CD4-positive, CD25-positive, alpha-beta regulatory T cell (primary cell): ENCODE data around the gene CCT7. TPM values are rescaled to one million over a fixed set of nuclear protein-coding genes. Genes with fewer than 3 reads are reported as not detected.
A peak's percentile ranks its signal among the peaks of the same experiment; 100 is the strongest.

Experiments used
- ATAC-seq, 2 donors: fragments of 150-1000 bp; cut with Tn5 transposase; one replicate each; pipeline ENCODE4 v1.10.0; 2021; ENCODE audit warnings: low read depth in 2 of 2, moderate number of reproducible peaks in 2 of 2, moderate library complexity in 1 of 2
- DNase-seq, 3 donors: peaks; one replicate each; pipeline versions ENCODE4 v3.0.0 to v3.0.0-alpha.2; 2012 to 2022; ENCODE audit warnings: mixed read lengths in 1 of 3
- H3K27ac ChIP-seq: one replicate; pipeline ENCODE4 v1.7.0; 2013; ENCODE audit warnings: mild to moderate bottlenecking, low read length; ENCODE audit not compliant: insufficient read depth, poor library complexity, severe bottlenecking
- H3K27me3 ChIP-seq: one replicate; pipeline ENCODE4 v1.7.0; 2013; ENCODE audit warnings: low read length; ENCODE audit not compliant: control insufficient read depth, insufficient read depth
- H3K36me3 ChIP-seq: one replicate; pipeline ENCODE4 v1.7.0; 2013; ENCODE audit warnings: mild to moderate bottlenecking, low read length, moderate library complexity; ENCODE audit not compliant: control insufficient read depth, insufficient read depth
- H3K4me1 ChIP-seq: 2 replicates; pipeline ENCODE4 v1.7.0; 2013; ENCODE audit warnings: mild to moderate bottlenecking, low read length; ENCODE audit not compliant: insufficient read depth, control insufficient read depth, poor library complexity, severe bottlenecking
- H3K4me3 ChIP-seq: one replicate; pipeline ENCODE4 v1.7.0; 2013; ENCODE audit warnings: low read depth, mild to moderate bottlenecking, low read length, moderate library complexity
- H3K9me3 ChIP-seq, 2 experiments: 1 replicate in 1 of 2; 2 replicates in 1 of 2; pipeline ENCODE4 v1.7.0; 2013; ENCODE audit warnings: low read length in 2 of 2, mild to moderate bottlenecking in 1 of 2, moderate library complexity in 1 of 2; ENCODE audit not compliant: control insufficient read depth in 2 of 2
- H3K27ac Mint-ChIP-seq, 3 donors: one replicate each; pipeline ENCODE4 v1.8.0; 2020 to 2022; ENCODE audit warnings: mild to moderate bottlenecking in 3 of 3, mixed read lengths in 3 of 3, moderate library complexity in 2 of 3
- H3K27me3 Mint-ChIP-seq: one replicate; pipeline ENCODE4 v1.8.0; 2022; ENCODE audit warnings: mild to moderate bottlenecking, mixed read lengths
- H3K36me3 Mint-ChIP-seq: one replicate; pipeline ENCODE4 v1.8.0; 2020; ENCODE audit warnings: mixed read lengths
- H3K4me1 Mint-ChIP-seq, 4 donors: one replicate each; pipeline ENCODE4 v1.8.0; 2020 to 2022; ENCODE audit warnings: mixed read lengths in 4 of 4, mild to moderate bottlenecking in 1 of 4
- H3K4me3 Mint-ChIP-seq, 4 donors: one replicate each; pipeline ENCODE4 v1.8.0; 2020 to 2022; ENCODE audit warnings: mild to moderate bottlenecking in 4 of 4, mixed read lengths in 4 of 4, moderate library complexity in 3 of 4
- H3K9me3 Mint-ChIP-seq, 7 donors: one replicate each; pipeline ENCODE4 v1.8.0; 2020 to 2022; ENCODE audit warnings: mixed read lengths in 7 of 7, mild to moderate bottlenecking in 3 of 7, moderate library complexity in 2 of 7
- polyA plus RNA-seq, 4 donors: library from polyadenylated mRNA; unstranded; fragments of 300-500 nt; fragmentation: Illumina TruSeq; gene quantifications; one replicate each; pipeline ENCODE4 v1.2.3, GENCODE V29; 2021
- total RNA-seq: library from RNA; stranded (reverse); gene quantifications from one replicate; pipeline ENCODE4 v1.2.3, GENCODE V29; 2022

Gene CCT7
- total and polyA plus RNA-seq, 5 donors from 2014 or later = 114 to 287 (median 275) TPM

DNA sequence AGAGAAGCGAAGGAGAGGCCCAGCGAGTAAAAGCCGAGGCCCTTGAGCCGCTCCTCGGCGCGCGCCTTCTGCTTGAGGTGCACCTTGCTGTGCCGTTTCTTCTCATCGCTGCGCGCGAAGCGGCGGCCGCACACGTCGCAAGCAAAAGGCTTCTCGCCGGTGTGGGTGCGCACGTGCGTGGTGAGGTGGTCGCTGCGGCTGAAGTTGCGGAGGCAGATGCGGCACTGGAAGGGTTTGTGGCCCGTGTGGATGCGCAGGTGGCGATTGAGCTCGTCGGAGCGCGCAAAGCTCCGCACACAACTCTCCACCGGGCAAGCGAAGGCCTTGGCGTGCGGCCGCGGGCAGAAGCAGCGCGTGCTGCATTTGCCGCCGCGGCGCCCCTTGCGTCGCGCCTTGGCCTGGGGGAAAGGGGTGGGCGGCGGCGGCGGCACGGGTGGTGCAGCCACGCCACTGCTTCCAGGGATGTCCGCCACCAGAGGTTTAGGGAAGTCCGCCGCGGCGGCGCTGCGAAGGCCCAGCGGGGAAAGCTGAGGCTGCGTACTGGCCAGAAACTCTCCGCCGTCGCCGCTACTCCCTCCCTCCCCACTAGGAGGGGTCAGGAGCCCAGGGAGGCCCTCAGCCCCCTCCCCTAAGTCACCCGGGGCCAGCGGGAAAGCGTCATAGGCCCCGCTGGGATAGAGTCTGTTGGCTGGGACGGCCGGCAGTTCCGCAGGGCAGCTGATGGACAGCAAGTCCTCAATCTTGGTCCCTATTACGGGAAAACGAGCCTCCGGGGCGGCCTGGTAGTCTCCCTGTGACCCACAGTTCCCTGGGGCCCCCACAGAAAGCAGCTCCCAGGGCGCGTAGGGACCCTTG is 57.6 kb downstream of the CCT7 start:
- H3K36me3 Mint-ChIP-seq = no peaks in the 10 kb centered on the region
- H3K27me3 Mint-ChIP-seq = peaks cover 70% of the 10 kb centered on the region
- H3K9me3 Mint-ChIP-seq = peaks cover 0 to 10% (median 0%) of the 10 kb centered on the region in 7 donors
- no peak overlapping the region for H3K27ac Mint-ChIP-seq
- ATAC-seq = no peak
- peak in 1 of 3 donors; percentile 56 for DNase-seq
- Histone ChIP-seq H3K4me3 (no peak overlapping the region), H3K36me3 (no peaks in the 10 kb centered on the region), H3K27ac (no peak overlapping the region), H3K9me3 (peaks cover 3% of the 10 kb centered on the region in 2 experiments), H3K27me3 (peaks cover 38% of the 10 kb centered on the region), H3K4me1 (peaks cover 35% of the 10 kb centered on the region)
- peak overlapping the region; percentile 21 to 85 (median 64) for H3K4me3 Mint-ChIP-seq
- H3K4me1 Mint-ChIP-seq = peaks cover 0 to 21% (median 6%) of the 10 kb centered on the region in 4 donors

DNA sequence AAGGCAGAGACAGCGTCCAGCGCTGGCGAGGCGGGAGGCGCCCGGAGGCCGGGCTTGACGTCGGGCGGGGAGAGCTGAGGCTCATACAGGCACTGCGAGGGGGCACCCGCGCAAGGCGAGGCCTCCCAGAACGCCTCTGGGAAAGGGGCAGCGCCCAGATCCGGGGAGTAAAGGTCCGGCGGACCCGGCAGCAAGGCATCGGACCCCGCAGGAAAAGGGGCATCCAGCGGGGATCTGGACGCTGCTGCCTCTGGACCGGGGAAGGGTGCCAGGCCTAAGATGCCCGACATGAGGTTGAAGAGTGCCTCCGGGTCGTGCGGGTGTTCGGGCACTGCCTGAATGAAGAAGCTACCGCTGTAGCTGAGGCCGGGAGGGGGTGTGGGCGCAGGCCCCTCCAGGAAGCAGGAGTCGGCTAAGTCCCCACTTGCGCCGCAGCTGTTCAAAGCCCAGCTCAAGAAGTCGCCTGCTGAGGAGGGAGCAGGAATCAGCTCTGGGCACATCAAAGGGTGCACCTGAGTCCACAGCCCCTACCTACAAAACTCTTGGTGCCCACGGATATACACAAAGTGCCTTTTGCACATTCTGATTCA is 58.3 kb downstream of the CCT7 start:
- peaks cover 0 to 21% (median 6%) of the 10 kb centered on the region in 4 donors for H3K4me1 Mint-ChIP-seq
- H3K27me3 Mint-ChIP-seq = peaks cover 75% of the 10 kb centered on the region
- H3K36me3 Mint-ChIP-seq = no peaks in the 10 kb centered on the region
- Histone ChIP-seq H3K27ac (no peak overlapping the region), H3K4me3 (no peak overlapping the region), H3K27me3 (peaks cover 45% of the 10 kb centered on the region), H3K4me1 (peaks cover 35% of the 10 kb centered on the region), H3K9me3 (peaks cover 3% of the 10 kb centered on the region in 2 experiments), H3K36me3 (no peaks in the 10 kb centered on the region)
- ATAC-seq (no peak), DNase-seq (no peak)
- peak overlapping the region in 1 of 3 donors; percentile 35 for H3K27ac Mint-ChIP-seq
- H3K4me3 Mint-ChIP-seq = peak overlapping the region; percentile 65 to 74 (median 72)
- H3K9me3 Mint-ChIP-seq = peaks cover 0 to 10% (median 0%) of the 10 kb centered on the region in 7 donors

- peaks cover 0 to 10% (median 0%) of the 10 kb centered on the region in 7 donors for H3K9me3 Mint-ChIP-seq
- ATAC-seq = no peak
- peak overlapping the region in 1 of 3 donors; percentile 35 for H3K27ac Mint-ChIP-seq
Observed at GRCh38 chr2:73292906-73293533, 58.9 kb downstream of the CCT7 start.

GRCh38 chr2:73293534-73294171 is 59.5 kb downstream of the CCT7 start, which contains the start of gene EGR4:
TSS of gene EGR4 (minus strand) at chr2:73293548. CDS start at chr2:73293317, 231 bp downstream.
- peak within 1 kb of the TSS; percentile 74 to 81 (median 74) for H3K4me3 Mint-ChIP-seq
- Histone ChIP-seq H3K36me3 (no peaks in the 10 kb centered on the region), H3K4me3 (peak within 1 kb of the TSS; percentile 61), H3K9me3 (peaks cover 3% of the 10 kb centered on the region in 2 experiments), H3K27ac (no peak within 1 kb of the TSS), H3K27me3 (peaks cover 50% of the 10 kb centered on the region), H3K4me1 (peaks cover 35% of the 10 kb centered on the region)
- peak within 1 kb of the TSS in 1 of 3 donors; percentile 35 for H3K27ac Mint-ChIP-seq
- peak; percentile 89 for ATAC-seq
- no peaks in the 10 kb centered on the region for H3K36me3 Mint-ChIP-seq
- peak; percentile 88 to 93 (median 88) for DNase-seq
- H3K9me3 Mint-ChIP-seq = peaks cover 0 to 10% (median 0%) of the 10 kb centered on the region in 7 donors
- peaks cover 0 to 21% (median 4%) of the 10 kb centered on the region in 4 donors for H3K4me1 Mint-ChIP-seq
- H3K27me3 Mint-ChIP-seq = peaks cover 77% of the 10 kb centered on the region

More at GRCh38 chr2:73292906-73293533, 58.9 kb downstream of the CCT7 start:
- Histone ChIP-seq H3K36me3 (no peaks in the 10 kb centered on the region), H3K4me3 (no peak overlapping the region), H3K4me1 (peaks cover 35% of the 10 kb centered on the region), H3K27ac (no peak overlapping the region), H3K27me3 (peaks cover 47% of the 10 kb centered on the region), H3K9me3 (peaks cover 3% of the 10 kb centered on the region in 2 experiments)
- H3K27me3 Mint-ChIP-seq = peaks cover 75% of the 10 kb centered on the region
- H3K36me3 Mint-ChIP-seq = no peaks in the 10 kb centered on the region
- H3K4me1 Mint-ChIP-seq = peaks cover 0 to 21% (median 5%) of the 10 kb centered on the region in 4 donors
- H3K4me3 Mint-ChIP-seq = peak overlapping the region; percentile 65 to 74 (median 74)
- peak in 1 of 3 donors; percentile 26 for DNase-seq

DNA sequence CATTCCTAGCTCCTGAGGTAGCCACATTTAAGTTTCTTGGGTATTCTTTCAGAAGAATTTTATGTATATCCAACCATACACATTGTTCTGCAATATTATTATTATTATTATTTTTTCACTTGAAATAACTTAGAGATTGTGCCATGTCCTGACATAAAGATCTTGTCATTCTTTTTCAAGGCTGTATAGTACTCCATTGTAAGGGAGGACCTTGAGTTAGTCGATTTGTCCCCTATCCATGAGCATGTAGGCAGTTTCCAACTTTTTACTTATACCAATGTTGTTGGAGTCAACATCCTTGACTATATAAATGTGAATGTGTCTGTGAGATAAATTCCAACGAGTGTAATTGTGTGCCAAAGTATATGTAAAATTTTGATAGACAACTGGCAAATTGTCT is 60.1 kb downstream of the CCT7 start:
- no peaks in the 10 kb centered on the region for H3K36me3 Mint-ChIP-seq

GRCh38 chr2:73295751-73296400 is 61.8 kb downstream of the CCT7 start:
- no peak overlapping the region for H3K27ac ChIP-seq
- H3K27me3 ChIP-seq = peaks cover 44% of the 10 kb centered on the region
- no peak for ATAC-seq
- Mint-ChIP-seq H3K36me3 (no peaks in the 10 kb centered on the region), H3K4me3 (peak overlapping the region in 1 of 4 donors; percentile 30), H3K27ac (no peak overlapping the region), H3K9me3 (peaks cover 0 to 8% (median 0%) of the 10 kb centered on the region in 7 donors), H3K4me1 (peaks cover 0 to 15% (median 2%) of the 10 kb centered on the region in 4 donors), H3K27me3 (peaks cover 73% of the 10 kb centered on the region)
- no peaks in the 10 kb centered on the region for H3K36me3 ChIP-seq
- peaks cover 3% of the 10 kb centered on the region in 2 experiments for H3K9me3 ChIP-seq
- no peak overlapping the region for H3K4me3 ChIP-seq
- H3K4me1 ChIP-seq = peaks cover 32% of the 10 kb centered on the region
- DNase-seq = no peak

More for the DNA sequence above, 60.1 kb downstream of the CCT7 start:
- Histone ChIP-seq H3K4me3 (no peak overlapping the region), H3K9me3 (peaks cover 3% of the 10 kb centered on the region in 2 experiments), H3K27me3 (peaks cover 45% of the 10 kb centered on the region), H3K4me1 (peaks cover 35% of the 10 kb centered on the region), H3K36me3 (no peaks in the 10 kb centered on the region), H3K27ac (no peak overlapping the region)
- DNase-seq = no peak
- Mint-ChIP-seq H3K27me3 (peaks cover 73% of the 10 kb centered on the region), H3K4me3 (peak overlapping the region in 1 of 4 donors; percentile 74), H3K27ac (no peak overlapping the region), H3K9me3 (peaks cover 0 to 10% (median 0%) of the 10 kb centered on the region in 7 donors), H3K4me1 (peaks cover 0 to 21% (median 4%) of the 10 kb centered on the region in 4 donors)
- no peak for ATAC-seq
